ENCODE data around the gene OR5I1. TPM values are rescaled to one million over a fixed set of nuclear protein-coding genes. Genes with fewer than 3 reads are reported as not detected.
"Not testable (repeated sequence)": the region's sequence is repeated elsewhere in the genome, so short reads cannot be mapped to it uniquely, and the experiment has no call there.

The OR5I1 gene
- total RNA-seq, result not detected

DNA sequence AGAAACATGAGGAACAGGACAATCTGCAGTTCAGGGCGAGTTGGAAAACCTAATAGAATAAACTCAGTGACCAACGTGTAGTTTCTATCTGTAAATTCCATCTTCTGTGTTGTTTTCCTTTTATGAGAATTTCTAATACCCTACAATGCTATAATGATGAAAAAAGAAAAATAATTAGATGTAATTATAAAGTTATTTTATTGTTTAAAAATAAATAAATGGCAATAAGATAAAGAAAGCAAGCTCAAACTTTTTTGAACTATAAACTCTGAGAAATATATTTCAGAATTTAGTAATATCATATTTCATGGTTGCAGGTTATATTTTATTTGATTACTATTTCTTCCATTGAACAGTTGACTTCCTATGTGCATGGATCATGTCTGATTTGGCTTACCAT is at the start of gene OR5I1:
OR5I1 (minus strand) TSS at position 101 of the 400 bp plus-strand sequence; CDS start at position 101, 0 bp downstream.
- FAIRE-seq (no peak), DNase-seq (ENCODE audit: low spot score in 2 of 2) (no peak)

DNA sequence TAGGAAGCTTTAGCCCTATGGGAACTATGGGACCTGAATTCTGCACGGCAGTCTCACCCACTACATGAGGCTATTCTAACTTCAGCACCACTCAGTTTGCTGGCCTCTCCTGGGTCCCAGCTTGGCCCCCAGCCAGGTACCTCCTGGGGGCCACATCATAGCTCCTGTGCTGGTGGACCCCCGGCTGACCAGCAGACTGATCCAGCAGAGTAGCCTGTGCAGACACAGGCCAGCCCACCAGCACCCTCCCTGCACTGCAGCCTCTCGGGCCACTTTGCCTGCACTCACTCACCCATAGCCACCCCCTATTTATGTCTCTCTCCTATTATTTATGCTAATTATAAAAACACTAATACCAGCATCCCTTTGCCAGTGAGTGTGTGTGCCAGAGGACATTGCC is 34.7 kb upstream of the OR5I1 start:
- no peak for FAIRE-seq
- no peak for DNase-seq (ENCODE audit: low spot score in 2 of 2)

DNA sequence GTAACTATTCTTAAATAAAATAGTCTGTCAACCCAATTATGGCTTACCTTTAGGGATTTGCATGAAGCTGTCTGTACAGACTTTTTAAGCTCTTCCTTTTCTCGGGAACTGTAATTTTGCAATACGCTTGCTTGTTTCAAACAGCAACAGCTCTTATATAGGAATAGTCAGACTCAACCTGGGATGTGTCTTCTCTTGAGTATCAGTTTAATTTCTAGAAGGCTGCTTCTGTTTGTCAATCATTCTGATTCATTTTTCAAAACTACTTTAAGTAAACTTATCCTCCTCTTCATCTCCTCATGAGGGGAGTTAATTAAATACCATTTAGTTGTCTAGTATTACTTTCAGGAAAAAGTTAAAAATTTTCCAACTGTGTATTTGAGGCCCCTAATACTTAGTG is 33.6 kb upstream of the OR5I1 start, which contains the start of gene OR10AG1:
OR10AG1 (minus strand) TSS at position 101 of the 400 bp plus-strand sequence; CDS start at position 63, 38 bp downstream.
- DNase-seq (ENCODE audit: low spot score in 2 of 2), result no peak
- no peak for FAIRE-seq

DNA sequence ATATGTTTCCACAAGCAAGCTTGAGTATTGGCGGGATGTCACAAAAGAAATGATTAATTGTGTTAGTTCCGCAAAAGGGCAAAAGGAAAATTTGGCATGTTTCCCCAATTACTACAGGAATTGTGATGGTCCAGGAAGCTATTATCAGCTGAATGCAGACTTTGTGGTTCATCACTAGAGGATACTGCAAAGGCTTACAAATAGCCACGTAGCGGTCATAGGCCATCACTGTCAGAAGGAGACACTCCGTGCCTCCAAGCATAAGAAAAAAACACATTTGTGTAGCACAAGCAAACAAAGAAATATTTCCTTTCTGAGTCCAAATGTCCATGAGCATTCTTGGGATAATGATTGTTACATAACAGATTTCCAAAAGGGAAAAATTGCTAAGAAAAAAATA is 31.7 kb upstream of the OR5I1 start:
- DNase-seq (ENCODE audit: low spot score in 2 of 2), result no peak
- no peak for FAIRE-seq

DNA sequence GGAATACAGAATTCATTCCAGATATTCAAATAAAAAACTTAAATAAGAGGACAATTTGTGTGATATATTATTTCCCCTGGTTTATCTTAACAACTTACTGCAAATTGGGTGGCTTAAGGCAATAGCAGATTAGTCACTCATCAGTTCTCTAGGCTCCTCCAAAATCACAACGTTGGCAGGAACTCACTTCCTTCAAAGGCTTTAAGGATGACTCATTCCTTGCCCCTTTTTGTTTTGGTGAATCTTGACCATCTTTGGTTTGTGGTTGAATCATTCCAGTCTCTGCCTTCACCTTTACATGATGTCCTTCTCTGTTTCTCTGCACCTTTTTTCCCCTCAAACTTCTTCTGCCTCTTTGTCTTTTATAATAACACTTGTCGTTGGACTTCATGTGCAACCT is 30.2 kb upstream of the OR5I1 start:
- FAIRE-seq, result no peak

DNA sequence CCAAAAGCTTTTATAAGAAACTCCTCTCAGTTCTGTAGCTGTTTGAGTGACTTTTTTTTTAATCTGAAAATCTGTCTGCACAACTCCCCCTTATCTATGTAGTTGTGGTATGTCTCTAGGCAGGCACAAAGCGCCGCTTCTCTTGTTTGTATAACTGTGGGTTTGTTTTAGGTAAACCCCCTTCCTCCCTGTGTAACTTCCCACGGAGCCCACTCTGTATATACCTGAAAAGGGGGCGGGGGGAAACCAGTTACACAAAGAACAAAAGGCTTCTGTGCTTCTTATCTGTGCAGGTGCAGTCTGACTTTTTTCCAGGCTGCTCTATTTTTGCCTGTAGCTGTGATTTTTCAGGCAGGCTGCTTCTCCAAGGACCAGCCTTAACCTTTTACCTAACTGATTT is 20.3 kb upstream of the OR5I1 start:
- FAIRE-seq (no peak), DNase-seq (ENCODE audit: low spot score in 2 of 2) (no peak)

More for the DNA sequence above, 30.2 kb upstream of the OR5I1 start:
- no peak for DNase-seq (ENCODE audit: low spot score in 2 of 2)

DNA sequence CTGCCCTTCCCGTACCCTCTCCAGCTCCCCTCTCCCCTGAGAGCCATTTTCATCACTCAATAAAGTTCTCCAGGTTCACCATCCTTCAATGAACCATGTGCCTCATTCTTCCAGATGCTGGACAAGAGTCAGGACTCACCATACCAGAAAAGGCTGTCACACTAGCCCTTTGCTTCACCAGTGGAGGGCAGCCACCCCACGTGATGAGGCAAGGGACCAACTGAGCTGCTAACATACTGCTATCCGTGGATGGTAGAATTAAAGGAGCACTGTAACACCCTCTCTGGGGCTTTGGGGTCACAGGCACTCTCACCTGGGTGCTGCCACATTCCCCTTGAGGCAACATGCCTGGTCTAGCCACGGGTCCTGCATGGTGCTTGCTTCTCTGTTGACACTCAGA is 13.1 kb upstream of the OR5I1 start:
- FAIRE-seq (no peak), DNase-seq (ENCODE audit: low spot score in 2 of 2) (no peak)

DNA sequence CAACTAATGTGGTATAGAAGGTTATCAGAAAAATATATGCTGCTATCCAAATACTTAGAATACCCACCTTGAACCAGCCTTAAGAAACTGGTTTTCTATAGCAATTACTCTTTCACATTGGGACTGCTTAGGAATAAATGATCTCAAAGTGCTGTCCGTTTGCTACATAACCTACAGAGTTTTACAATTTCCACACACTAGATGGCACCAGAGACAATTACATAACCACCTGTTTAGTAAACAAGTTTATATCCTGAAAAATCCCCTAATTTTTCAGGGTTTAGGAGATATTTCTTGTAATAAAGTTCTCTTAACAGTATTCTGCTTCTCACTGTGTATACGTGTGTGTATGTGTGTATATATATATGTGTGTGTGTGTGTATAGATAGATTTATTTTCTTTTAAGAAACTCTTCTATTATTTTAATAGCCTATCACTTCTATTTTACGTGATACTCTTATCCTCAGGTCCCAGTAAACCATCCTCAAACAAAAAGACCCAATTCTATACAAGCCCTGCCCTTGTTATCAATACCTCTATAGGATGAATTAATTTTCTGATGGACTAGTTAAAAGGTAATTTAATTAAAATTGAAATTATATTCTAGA is 6.7 kb upstream of the OR5I1 start:
- no peak for FAIRE-seq
- peak in 1 of 2 donors; percentile 1 for DNase-seq (ENCODE audit: low spot score in 2 of 2)

DNA sequence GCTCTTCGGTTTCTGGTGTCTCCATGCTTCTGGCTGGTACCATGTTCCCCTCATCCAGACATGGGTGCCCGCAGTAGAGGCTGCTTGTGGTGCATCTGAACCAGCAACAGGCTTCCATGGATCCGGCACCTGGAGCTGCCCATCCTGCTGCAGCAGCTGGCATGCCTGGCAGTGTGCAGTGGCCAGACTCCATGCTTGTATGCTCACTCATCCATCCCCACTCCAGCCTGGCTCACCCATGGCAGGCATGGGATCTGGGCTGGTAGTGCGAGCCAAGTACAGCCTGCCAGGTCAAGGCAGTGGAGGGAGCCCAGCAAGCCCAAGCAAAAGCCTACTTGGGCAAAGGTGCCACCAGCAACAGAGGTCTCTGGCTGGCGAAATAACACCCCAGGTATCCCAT is 15.7 kb downstream of the OR5I1 start:
- FAIRE-seq (no peak), DNase-seq (ENCODE audit: low spot score in 2 of 2) (no peak)

DNA sequence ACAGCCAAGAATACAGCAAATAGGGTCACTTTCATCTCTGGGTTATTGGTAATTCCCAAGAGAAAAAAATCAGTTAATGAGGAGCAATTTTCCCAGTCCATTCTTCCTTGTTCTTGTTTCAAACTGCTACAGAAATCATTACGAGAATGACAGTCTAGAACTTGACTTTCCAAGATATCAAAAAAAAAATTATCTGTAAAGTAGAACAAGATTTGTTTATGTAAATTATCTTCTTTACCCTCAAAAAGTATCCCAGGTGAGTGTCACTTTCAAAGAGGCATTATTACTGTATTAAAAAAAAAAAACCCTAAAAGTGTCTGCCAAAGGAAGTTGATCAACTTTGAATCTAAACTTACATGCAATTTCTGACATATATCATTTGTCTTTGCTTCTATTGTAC is 21.7 kb downstream of the OR5I1 start, which contains the start of gene OR5W2:
OR5W2 (minus strand) TSS at position 101 of the 400 bp plus-strand sequence; CDS start at position 101, 0 bp downstream.
- no peak for DNase-seq (ENCODE audit: low spot score in 2 of 2)
- no peak for FAIRE-seq

DNA sequence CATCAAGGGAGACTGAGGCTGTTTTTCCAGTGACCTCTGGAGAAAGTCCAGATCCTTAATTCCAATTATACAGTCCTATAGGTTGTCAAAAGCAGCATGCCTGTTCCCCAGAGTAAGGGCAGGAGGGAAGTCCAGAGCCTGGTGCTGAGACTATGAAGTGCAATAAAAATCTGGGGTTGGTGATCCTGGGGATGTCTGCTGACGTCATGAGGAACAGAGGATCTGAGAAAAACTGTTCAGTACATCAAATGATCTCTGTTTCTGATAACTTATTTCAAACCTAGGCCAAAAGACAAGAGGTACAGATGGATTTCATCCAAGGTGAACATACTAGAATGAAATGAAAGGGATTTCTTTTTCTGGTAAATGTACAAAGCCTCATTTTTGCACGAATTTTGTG is 33.9 kb downstream of the OR5I1 start:
- DNase-seq (ENCODE audit: low spot score in 2 of 2), result no peak
- no peak for FAIRE-seq

DNA sequence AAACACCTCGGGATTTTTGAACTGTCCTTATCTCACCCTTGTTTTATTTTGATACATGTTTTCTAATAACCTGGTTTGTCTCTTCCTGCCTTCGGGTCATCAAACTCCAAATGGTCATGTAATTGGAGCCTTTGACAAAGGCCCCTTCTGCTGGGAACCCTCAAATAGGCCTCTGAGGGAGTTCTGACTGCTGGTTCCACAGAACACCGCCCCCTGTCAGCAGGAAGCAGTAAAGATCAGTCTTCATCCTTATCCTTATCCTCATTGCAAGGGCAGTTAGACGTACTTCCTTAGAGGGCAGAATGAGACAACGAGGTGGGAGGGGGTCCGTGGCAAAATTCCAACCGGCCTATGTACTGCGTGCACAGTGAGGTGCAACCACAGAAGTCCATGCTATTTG is 41.0 kb downstream of the OR5I1 start:
- FAIRE-seq, result no peak

DNA sequence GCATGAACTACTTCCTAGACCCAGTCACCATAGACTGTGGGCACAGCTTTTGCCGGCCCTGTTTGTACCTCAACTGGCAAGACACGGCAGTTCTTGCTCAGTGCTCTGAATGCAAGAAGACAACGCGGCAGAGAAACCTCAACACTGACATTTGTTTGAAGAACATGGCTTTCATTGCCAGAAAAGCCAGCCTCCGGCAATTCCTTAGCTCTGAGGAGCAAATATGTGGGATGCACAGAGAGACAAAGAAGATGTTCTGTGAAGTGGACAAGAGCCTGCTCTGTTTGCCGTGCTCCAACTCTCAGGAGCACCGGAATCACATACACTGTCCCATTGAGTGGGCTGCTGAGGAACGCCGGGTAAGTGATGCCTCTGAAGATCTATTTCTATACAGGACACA is 50.7 kb downstream of the OR5I1 start:
- not testable (repeated sequence) for FAIRE-seq; DNase-seq (ENCODE audit: low spot score in 2 of 2)

More for the DNA sequence above, 41.0 kb downstream of the OR5I1 start:
- DNase-seq (ENCODE audit: low spot score in 2 of 2), result no peak

Other genes with a start within 250 kb of the OR5I1 start
- not detected for gene OR5D13, start 163.0 kb downstream of the OR5I1 start, total RNA-seq
- not detected for gene OR5D14, start 140.8 kb downstream of the OR5I1 start, total RNA-seq
- gene OR5L1, start 125.0 kb downstream of the OR5I1 start, total RNA-seq, result not detected
- gene OR5D18, start 116.8 kb downstream of the OR5I1 start, total RNA-seq, result not detected
- not detected for gene OR5L2, start 109.2 kb downstream of the OR5I1 start, total RNA-seq
- not detected for gene OR5D16, start 97.6 kb downstream of the OR5I1 start, total RNA-seq
- not detected for gene TRIM51, start 53.1 kb downstream of the OR5I1 start, total RNA-seq
- not detected for gene OR5W2, start 21.8 kb downstream of the OR5I1 start, total RNA-seq
- not detected for gene OR10AG1, start 33.5 kb upstream of the OR5I1 start, total RNA-seq
- not detected for gene OR5F1, start 58.2 kb upstream of the OR5I1 start, total RNA-seq
- gene OR5AS1, start 91.3 kb upstream of the OR5I1 start, total RNA-seq, result not detected
- not detected for gene OR8I2, start 156.9 kb upstream of the OR5I1 start, total RNA-seq
- gene OR8H2, start 167.3 kb upstream of the OR5I1 start, total RNA-seq, result not detected
- not detected for gene OR8H3, start 186.0 kb upstream of the OR5I1 start, total RNA-seq
- gene OR8J3, start 203.8 kb upstream of the OR5I1 start, total RNA-seq, result not detected
- not detected for gene OR8K5, start 223.9 kb upstream of the OR5I1 start, total RNA-seq
- gene OR5J2, start 240.2 kb upstream of the OR5I1 start, total RNA-seq, result not detected